PC-9 (cell line): ENCODE results near the gene YPEL5. TPM values are rescaled to one million over a fixed set of nuclear protein-coding genes. Genes with fewer than 3 reads are reported as not detected.

Experiments
- BruUV-seq: library from RNA; stranded (reverse); fragments of 400-500 nt; replicated peaks from 2 replicates; lab custom pipeline; 2021; lab: Mats Ljungman, UMichigan
- CTCF ChIA-PET: fragments of 300-600 bp; sonication (Branson Sonifier 250); formaldehyde crosslinking; loops from one replicate; lab custom pipeline; 2022; ENCODE audit warnings: antibody characterized with exemption; lab: Charles Lee
- POLR2A ChIA-PET: fragments of 300-600 bp; sonication (Branson Sonifier 250); formaldehyde crosslinking; loops from one replicate; lab custom pipeline; 2022; ENCODE audit warnings: antibody characterized with exemption; ENCODE audit not compliant: unreplicated experiment; lab: Charles Lee
- DNase-seq, 2 experiments: peaks; one replicate each; pipeline versions ENCODE4 v3.0.0 to v3.0.0-alpha.2; 2015 to 2022; ENCODE audit warnings: mixed read lengths in 1 of 2
- H2AFZ ChIP-seq: fragments of 200-600 bp; sonication (generic); 2 replicates; pipeline ENCODE4 v1.8.1; 2017; ENCODE audit warnings: antibody characterized with exemption
- H3F3A ChIP-seq: fragments of 200-600 bp; sonication (generic); 2 replicates; pipeline ENCODE4 v1.8.1; 2017; ENCODE audit warnings: antibody characterized with exemption, mild to moderate bottlenecking, low read depth; ENCODE audit not compliant: insufficient read depth
- H3K27ac ChIP-seq: fragments of 200-600 bp; sonication (generic); 2 replicates; pipeline ENCODE4 v1.6.1; 2016; ENCODE audit warnings: mixed run types
- H3K27me3 ChIP-seq: fragments of 200-600 bp; sonication (generic); 2 replicates; pipeline ENCODE4 v1.6.1; 2016; ENCODE audit warnings: low read depth, mixed run types; ENCODE audit not compliant: insufficient read depth
- H3K36me3 ChIP-seq: fragments of 200-600 bp; sonication (generic); 2 replicates; pipeline ENCODE4 v1.6.1; 2016; ENCODE audit warnings: low read depth, mixed run types
- H3K4me1 ChIP-seq: fragments of 200-600 bp; sonication (generic); replicated peaks from 2 replicates; pipeline ENCODE4 v1.6.1; 2016; ENCODE audit warnings: mixed run types; ENCODE audit not compliant: insufficient read depth
- H3K4me2 ChIP-seq: fragments of 200-600 bp; sonication (generic); 2 replicates; pipeline ENCODE4 v1.6.1; 2017; ENCODE audit warnings: mixed run types
- H3K4me3 ChIP-seq: fragments of 200-600 bp; sonication (generic); 2 replicates; pipeline ENCODE4 v1.6.1; 2016; ENCODE audit warnings: mixed run types
- H3K79me2 ChIP-seq: fragments of 200-600 bp; sonication (generic); 2 replicates; pipeline ENCODE4 v1.6.1; 2017; ENCODE audit warnings: low read depth, mixed run types
- H3K9me2 ChIP-seq: fragments of 200-600 bp; sonication (generic); 2 replicates; pipeline ENCODE4 v1.8.1; 2017; ENCODE audit warnings: mild to moderate bottlenecking; ENCODE audit not compliant: insufficient read depth
- H3K9me3 ChIP-seq: fragments of 200-600 bp; sonication (generic); 2 replicates; pipeline ENCODE4 v1.8.1; 2016; ENCODE audit warnings: low read depth; ENCODE audit not compliant: insufficient read depth
- H4K20me1 ChIP-seq: fragments of 200-600 bp; sonication (generic); 2 replicates; pipeline ENCODE4 v1.8.1; 2017; ENCODE audit not compliant: insufficient read depth
- EZH2 ChIP-seq: fragments of 200-600 bp; sonication (generic); IDR thresholded peaks from 2 replicates; pipeline ENCODE4 v1.8.0; 2017; ENCODE audit warnings: antibody characterized with exemption, low read depth
- intact Hi-C: fragments of 100-400 bp; cut with micrococcal nuclease; formaldehyde crosslinking; loops from one replicate; pipeline ENCODE4 v1.10.0; 2022; ENCODE audit not compliant: unreplicated experiment
- total RNA-seq: library from RNA; stranded (reverse); gene quantifications from 2 replicates; pipeline ENCODE4 v1.2.3, GENCODE V29; 2021
- TF ChIP-seq, protein P1 (sequence below): fragments of 200-600 bp; sonication (generic); conservative IDR thresholded peaks from 2 replicates; pipeline ENCODE4 v1.6.1; 2017; ENCODE audit warnings: mixed run types, antibody characterized with exemption, mild to moderate bottlenecking, moderate library complexity

The YPEL5 gene
- total RNA-seq, 1 experiment from 2014 or later: 56.9 TPM

DNA sequence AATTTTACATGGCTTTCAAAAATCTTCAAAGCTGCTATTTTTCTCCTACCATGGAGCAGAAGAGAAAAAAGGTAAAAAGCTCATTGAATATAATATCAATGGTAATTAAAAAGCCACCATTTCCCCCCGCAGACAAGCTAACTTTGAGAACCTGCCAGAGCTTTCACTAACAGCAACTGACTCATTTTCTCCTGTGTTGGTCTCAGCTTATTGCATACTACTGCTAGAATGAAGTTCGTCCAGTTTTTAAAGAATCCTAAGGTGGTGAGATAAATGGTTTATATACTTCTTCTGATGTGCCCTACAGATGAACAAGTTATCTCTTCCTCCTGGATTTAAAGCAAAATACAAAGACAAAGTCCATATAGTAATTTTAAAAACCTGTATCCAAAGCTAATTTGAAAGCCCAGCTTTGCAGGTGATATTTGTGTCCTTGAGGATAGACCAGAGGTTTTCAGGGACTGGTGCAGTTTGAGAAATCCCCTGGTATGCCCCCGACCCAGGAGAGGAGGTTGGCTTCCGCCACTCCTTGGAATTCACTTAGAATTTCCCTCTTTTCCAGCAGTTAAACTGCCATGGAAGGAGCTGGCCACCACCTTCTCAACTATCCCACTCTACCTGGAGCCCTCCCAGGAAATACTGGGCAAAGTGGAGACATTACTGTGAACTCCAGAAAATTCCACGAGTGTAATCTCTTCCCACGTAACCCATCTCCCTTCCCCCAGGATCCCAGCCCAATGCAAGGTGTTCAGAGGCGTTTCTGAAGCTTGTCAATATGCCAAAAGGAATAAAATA is 17.5 kb downstream of the YPEL5 start:
- Histone ChIP-seq H3F3A (peaks cover 12% of the 10 kb centered on the region; the same call in 1 of the 2 replicates), H3K36me3 (0 out of 2 replicates have a peak, but pooled peaks cover 4% of the 10 kb centered on the region), H4K20me1 (no peaks in the 10 kb centered on the region), H3K79me2 (no peaks in the 10 kb centered on the region), H3K4me3 (no peak overlapping the region), H3K4me1 (peaks cover 21% of the 10 kb centered on the region), H3K9me3 (no peaks in the 10 kb centered on the region), H2AFZ (no peak overlapping the region), H3K4me2 (no peak overlapping the region), H3K9me2 (no peaks in the 10 kb centered on the region), H3K27me3 (peaks cover 2% of the 10 kb centered on the region; the same call in 1 of the 2 replicates), H3K27ac (no peak overlapping the region)
- intact Hi-C loops: loop anchor here (2.0 to 10.0 kb wide), 4 partner anchors 44 to 1170 kb away; no protein-coding TSS in a partner anchor
- ChIA-PET POLR2A (interaction anchor here (0.6 to 0.8 kb wide), 2 partner anchors 14 to 51 kb away, joined by 4 to 6 read pairs; no protein-coding TSS in a partner anchor), CTCF (interaction anchor here (0.6 to 3.3 kb wide), 12 partner anchors 10 to 638 kb away, joined by 3 to 78 read pairs (median 6); partner anchors contain the start of gene YPEL5)
- TF ChIP-seq EZH2: no peak
- TF ChIP-seq, protein P1, sequence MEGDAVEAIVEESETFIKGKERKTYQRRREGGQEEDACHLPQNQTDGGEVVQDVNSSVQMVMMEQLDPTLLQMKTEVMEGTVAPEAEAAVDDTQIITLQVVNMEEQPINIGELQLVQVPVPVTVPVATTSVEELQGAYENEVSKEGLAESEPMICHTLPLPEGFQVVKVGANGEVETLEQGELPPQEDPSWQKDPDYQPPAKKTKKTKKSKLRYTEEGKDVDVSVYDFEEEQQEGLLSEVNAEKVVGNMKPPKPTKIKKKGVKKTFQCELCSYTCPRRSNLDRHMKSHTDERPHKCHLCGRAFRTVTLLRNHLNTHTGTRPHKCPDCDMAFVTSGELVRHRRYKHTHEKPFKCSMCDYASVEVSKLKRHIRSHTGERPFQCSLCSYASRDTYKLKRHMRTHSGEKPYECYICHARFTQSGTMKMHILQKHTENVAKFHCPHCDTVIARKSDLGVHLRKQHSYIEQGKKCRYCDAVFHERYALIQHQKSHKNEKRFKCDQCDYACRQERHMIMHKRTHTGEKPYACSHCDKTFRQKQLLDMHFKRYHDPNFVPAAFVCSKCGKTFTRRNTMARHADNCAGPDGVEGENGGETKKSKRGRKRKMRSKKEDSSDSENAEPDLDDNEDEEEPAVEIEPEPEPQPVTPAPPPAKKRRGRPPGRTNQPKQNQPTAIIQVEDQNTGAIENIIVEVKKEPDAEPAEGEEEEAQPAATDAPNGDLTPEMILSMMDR: no peak
- DNase-seq: peak in 1 of 2 experiments; percentile 58
- no TSS peak for BruUV-seq

DNA sequence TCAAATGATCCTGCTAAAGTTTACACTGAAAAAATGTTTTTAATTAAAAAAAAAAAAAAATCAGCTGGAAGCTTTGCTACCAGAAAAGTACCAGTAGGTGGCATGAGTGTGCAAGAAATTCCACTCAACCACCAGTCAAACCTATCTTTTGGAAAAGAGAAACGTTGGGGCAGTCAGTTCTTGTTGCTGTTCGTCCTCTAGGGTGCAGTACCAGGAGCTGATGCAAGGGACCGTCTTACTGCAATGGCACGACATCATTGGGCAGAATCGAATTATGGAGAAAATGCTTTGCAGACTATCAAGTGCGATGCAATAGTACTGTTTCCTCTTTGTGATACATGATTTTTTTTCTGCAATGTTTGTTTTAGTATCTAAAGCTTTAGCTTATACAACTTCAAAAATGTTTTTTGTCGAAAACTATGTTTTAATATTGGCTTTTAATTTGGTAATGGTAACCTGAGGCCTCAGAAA is 18.3 kb downstream of the YPEL5 start:
- H3K36me3 ChIP-seq: no peaks in the 10 kb centered on the region
- no peaks in the 10 kb centered on the region for H3K9me3 ChIP-seq
- BruUV-seq: no TSS peak
- H3K9me2 ChIP-seq: no peaks in the 10 kb centered on the region
- no peak overlapping the region for H2AFZ ChIP-seq
- ChIA-PET POLR2A (interaction anchor here (0.6 kb wide), 1 partner anchor 43 kb away, joined by 7 read pairs; no protein-coding TSS in a partner anchor), CTCF (interaction anchor here (0.6 to 3.3 kb wide), 23 partner anchors 9 to 1875 kb away, joined by 3 to 78 read pairs (median 4); partner anchors contain the start of genes DPY30 and YPEL5)
- intact Hi-C loops: loop anchor here (1.0 to 10.0 kb wide), 7 partner anchors 44 to 1170 kb away; no protein-coding TSS in a partner anchor
- no peak overlapping the region for H3K4me2 ChIP-seq
- H3K4me1 ChIP-seq: peaks cover 21% of the 10 kb centered on the region
- peaks cover 12% of the 10 kb centered on the region; the same call in 1 of the 2 replicates for H3F3A ChIP-seq
- no peaks in the 10 kb centered on the region for H3K79me2 ChIP-seq
- H4K20me1 ChIP-seq: no peaks in the 10 kb centered on the region
- TF ChIP-seq EZH2: no peak
- TF ChIP-seq, protein P1: peak; percentile 90
- DNase-seq: peak; percentile 54 to 84
- H3K27me3 ChIP-seq: peaks cover 2% of the 10 kb centered on the region; the same call in 1 of the 2 replicates
- H3K27ac ChIP-seq: no peak overlapping the region
- no peak overlapping the region for H3K4me3 ChIP-seq

DNA sequence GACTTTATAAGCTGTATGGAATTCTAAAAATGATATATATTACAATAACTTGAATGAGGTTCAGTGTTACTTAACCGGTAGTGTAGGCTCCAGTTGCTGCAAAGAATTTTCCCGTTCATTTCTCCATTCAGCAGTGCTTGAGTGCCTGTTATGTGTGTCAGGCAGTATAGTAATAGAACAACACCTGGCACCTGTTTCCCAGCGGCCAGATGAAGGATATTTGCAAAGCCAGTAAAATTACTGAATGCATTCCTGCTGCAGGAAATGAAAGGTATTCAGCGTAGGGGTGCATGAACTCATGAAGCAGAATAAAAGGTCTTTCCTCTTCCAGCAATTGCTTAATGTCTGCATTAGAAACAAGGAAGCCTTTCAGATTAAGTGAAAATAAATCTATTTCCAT is 18.8 kb downstream of the YPEL5 start:
- CTCF ChIA-PET: interaction anchor here (0.6 to 3.3 kb wide), 17 partner anchors 8 to 1874 kb away, joined by 3 to 78 read pairs (median 4); partner anchors contain the start of genes DPY30 and YPEL5
- BruUV-seq: no TSS peak

More for the DNA sequence above, 18.8 kb downstream of the YPEL5 start:
- Histone ChIP-seq H3K4me2 (no peak overlapping the region), H3F3A (peaks cover 12% of the 10 kb centered on the region; the same call in 1 of the 2 replicates), H3K9me3 (no peaks in the 10 kb centered on the region), H3K27me3 (peaks cover 2% of the 10 kb centered on the region; the same call in 1 of the 2 replicates), H3K4me1 (peaks cover 21% of the 10 kb centered on the region), H3K4me3 (no peak overlapping the region), H2AFZ (no peak overlapping the region), H3K27ac (no peak overlapping the region), H3K9me2 (no peaks in the 10 kb centered on the region), H4K20me1 (no peaks in the 10 kb centered on the region), H3K36me3 (no peaks in the 10 kb centered on the region), H3K79me2 (no peaks in the 10 kb centered on the region)
- intact Hi-C loops: loop anchor here (1.0 to 10.0 kb wide), 7 partner anchors 43 to 1169 kb away; no protein-coding TSS in a partner anchor
- peak in 1 of 2 experiments; percentile 50 for DNase-seq
- POLR2A ChIA-PET: interaction anchor here (0.6 kb wide), 1 partner anchor 43 kb away, joined by 7 read pairs; no protein-coding TSS in a partner anchor
- TF ChIP-seq, protein P1: no peak
- TF ChIP-seq EZH2: no peak
